ENCODE results near the gene ANO1.

- TF ChIP-seq POLR2A (IDR thresholded peaks at IDR 0.05) (no peak), EP300 (IDR thresholded peaks at IDR 0.05) (no peak)
These were observed 37.7 kb downstream of the ANO1 start for GRCh38 chr11:70115778-70116177.
